GM21723 (cell line): ENCODE results near the gene PLCD1.
"Not testable (repeated sequence)": the region's sequence is repeated elsewhere in the genome, so short reads cannot be mapped to it uniquely, and the experiment has no call there.

ENCODE experiments used
- ATAC-seq: cut with Tn5 transposase; IDR thresholded peaks from one replicate; pipeline ENCODE4 v1.9.1; 2021; ENCODE audit warnings: mild to moderate bottlenecking, moderate library complexity; ENCODE audit not compliant: unreplicated experiment

The PLCD1 gene

DNA sequence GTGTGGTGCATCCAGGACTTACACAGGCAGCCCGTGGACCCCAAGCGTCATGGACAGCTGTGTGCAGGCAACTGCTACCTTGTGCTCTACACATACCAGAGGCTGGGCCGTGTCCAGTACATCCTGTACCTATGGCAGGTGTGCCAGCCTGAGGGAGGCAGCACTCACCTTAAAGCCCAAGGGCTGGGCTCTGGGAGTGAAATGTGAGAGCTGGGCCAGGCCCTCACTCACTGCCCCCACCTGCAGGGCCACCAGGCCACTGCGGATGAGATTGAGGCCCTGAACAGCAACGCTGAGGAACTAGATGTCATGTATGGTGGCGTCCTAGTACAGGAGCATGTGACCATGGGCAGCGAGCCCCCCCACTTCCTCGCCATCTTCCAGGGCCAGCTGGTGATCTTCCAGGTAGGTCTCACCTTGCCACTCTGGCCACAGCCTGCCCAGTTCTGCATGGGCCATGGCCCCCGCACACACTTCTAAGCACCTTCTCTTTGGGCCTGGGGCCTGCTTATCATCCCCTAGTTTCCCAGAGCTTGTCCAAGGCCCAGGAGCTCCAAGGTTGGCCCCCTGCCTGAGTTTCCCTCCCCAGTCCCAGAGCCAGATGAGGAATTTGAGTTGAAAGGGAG, 27.9 kb downstream of the PLCD1 start:
- ATAC-seq = no peak

DNA sequence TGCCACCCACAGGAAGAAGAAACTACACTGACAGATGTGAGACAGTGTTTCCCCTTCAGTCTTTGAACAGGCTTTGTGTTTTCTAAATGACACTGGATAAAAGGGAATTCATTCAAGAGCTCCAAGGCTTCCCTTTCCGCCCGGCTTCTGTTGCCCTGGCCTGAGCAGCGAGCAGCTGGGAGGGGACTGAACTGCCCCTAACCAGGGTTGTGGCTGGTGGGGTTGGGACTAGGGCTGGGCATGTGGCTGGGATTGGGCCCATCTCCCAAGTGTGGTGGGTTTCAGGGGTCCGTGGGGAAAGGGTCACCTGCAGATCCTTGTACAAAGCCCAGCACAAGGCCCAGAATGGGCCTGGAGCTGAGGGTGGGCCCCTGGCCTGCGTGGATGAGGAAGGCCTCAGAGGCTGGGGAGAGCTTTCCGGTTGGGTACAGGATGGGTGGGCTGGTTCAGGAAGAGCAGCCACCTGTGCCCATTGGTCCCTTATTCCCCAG, 28.4 kb downstream of the PLCD1 start:
- no peak for ATAC-seq

DNA sequence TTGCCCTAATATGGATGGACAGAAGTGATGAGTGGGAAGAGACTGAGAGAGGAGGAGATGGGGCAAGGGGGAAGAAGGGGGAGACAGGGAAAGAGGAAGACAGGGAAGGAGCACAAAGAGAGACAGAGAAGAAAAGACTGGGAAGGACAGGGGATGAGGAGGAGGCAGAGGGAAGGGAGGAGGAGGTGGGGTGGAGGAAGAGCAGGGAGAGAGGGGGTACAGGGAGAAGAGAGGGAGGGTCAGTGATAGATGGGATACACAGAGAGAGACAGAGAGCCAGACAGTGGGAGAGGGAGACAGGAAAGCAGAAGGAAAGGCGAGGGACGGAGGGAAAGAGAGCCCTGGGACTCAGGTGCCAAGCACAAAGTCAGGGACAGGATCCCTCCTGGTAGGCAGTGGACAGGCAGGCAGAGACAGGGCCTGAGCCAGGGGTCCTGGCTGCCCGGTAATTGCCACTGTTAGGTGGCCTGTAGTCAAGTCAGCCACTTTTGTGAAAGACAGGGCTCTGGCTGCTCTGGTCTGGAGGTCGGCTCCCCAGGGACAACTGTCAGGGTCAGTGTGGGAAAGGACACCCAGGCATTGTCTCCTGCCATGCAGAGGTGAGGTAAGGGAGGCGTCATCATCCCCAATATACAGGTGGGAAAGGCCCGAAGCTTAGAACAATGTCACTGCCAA, 29.1 kb downstream of the PLCD1 start:
- no peak for ATAC-seq

DNA sequence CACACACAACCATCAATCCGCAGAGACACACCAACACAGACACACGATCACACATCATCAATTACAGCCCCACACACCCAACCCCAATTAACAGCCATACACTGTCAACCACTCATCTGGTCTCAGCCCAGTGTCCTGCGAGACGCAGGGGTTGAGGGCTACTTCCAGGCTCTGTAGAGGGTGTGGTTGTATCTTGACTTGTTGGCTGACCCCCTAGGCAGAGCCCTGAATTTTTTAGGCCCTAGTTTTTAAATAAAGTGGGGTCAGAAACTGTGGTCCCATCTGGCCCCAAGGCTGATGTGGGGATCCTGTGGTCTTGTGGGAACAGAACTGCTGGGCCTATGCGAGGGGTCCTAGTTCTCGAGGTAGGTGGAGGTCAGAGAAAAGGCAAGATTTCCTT, 29.6 kb downstream of the PLCD1 start:
- ATAC-seq = no peak

DNA sequence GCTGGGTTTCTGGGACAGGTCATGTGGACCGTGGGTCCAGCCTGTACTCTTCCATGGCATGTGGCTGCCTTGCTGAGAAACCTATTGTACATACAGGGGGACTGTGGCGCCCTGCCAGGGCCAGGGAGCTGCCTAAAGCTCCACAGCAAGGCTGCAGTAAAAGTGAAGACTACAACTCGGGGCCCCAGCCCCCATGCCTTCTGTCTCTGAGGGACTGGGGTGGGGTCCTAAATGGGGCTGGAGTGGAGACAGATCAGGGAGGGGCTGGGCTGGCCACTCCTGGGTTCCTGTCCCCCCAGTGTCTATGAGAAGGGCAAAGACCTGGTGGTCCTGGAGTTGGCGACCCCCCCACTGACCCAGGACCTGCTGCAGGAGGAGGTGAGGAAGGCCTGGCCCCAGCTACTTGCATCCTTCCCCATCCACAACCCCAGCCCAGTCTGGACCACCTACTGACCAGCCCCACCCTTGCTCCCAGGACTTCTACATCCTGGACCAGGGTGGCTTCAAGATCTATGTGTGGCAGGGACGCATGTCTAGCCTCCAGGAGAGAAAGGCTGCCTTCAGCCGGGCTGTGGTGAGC, 31.6 kb downstream of the PLCD1 start:
- ATAC-seq = no peak

DNA sequence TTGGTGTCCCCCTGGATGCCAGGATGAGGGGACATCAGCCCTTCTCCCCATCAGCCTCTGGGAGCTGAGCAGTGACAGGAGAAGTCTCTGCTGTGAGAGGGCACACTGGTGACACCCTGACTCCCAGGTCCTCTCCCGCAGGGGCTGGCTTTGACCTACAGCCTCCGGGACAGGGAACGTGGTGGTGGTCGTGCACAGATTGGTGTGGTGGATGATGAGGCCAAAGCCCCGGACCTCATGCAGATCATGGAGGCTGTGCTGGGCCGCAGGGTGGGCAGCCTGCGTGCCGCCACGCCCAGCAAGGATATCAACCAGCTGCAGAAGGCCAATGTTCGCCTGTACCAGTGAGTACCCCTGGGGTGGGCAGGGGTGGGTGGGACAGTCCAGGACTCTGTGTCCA, 32.1 kb downstream of the PLCD1 start:
- no peak for ATAC-seq

DNA sequence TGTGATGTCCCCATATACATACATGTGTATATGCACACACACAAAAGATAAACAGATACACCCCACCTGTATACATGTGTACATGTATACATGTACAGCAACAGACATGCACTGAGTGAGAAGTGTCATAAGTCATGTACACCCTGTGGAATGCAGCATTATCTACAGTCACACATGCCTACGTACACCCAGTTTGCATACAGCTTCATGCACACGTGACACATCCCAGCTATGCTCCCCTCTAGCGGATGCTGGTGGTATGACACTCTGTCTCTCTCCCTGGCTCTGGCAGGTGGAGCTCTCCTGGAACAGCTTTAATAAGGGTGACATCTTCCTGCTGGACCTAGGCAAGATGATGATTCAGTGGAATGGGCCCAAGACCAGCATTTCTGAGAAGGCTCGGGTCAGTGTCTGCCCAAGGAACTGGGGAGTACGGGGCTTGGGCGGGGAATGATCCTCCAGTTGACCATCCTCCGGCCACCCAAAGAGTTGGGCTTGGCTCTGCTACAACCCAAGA, 32.6 kb downstream of the PLCD1 start:
- peak; percentile 58 for ATAC-seq

DNA sequence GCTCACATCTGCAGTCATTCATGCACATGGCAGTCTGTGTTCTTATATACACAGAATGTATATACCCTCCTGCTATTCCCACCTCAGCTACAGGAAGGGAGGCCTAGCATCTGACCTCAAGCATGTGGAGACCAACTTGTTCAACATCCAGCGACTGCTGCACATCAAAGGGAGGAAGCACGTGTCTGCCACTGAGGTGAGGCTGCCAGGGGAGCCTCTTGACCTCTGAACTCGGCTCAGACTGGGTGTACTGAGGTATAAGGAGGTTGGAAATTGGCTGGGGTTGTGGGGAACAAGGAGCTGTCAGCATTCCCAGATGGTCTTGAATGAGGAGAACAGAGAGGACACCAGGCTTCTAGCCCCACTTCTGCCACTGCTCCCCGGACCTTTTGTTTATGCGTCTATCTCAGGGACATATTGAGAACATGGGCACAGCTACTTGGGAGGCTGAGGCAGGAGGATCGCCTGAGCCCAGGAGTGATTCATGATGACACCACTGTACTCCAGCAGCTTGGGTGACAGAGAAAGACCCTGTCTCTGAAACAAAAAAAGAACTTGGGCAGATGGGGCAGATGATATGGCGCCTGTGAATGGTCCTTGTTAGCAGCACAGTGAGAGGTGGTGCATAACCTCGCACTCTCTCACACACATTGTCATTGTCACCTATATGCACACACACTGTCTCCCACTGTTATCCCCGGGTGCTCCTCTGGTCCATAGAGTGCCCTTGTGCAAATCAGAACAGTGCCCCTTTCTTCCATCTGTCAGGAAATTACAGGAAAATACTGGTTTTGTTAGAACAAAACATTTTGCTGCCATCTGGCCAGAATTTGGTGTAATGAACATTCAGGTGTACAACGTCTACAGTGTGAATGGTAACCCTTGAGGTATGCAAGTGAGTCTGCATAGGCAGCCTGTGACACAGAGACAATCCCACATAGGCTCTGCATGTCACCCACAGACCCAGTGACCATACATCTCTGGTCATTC, 33.5 kb downstream of the PLCD1 start:
- ATAC-seq = no peak

DNA sequence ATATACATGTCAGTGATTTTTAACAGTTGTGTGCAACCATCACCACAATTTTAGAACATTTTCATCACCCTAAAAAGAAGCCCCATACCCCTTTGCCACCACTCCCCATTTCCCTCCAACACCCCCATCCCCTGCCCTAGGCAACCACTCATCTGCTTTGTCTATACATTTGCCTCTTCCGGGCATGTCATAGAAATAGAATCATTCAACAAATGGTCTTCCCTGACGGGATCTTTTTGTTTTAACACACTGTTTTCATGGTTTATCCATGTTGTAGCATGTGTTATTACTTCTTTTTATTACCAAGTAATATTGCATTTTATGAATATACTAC, 34.8 kb downstream of the PLCD1 start:
- ATAC-seq = no peak

DNA sequence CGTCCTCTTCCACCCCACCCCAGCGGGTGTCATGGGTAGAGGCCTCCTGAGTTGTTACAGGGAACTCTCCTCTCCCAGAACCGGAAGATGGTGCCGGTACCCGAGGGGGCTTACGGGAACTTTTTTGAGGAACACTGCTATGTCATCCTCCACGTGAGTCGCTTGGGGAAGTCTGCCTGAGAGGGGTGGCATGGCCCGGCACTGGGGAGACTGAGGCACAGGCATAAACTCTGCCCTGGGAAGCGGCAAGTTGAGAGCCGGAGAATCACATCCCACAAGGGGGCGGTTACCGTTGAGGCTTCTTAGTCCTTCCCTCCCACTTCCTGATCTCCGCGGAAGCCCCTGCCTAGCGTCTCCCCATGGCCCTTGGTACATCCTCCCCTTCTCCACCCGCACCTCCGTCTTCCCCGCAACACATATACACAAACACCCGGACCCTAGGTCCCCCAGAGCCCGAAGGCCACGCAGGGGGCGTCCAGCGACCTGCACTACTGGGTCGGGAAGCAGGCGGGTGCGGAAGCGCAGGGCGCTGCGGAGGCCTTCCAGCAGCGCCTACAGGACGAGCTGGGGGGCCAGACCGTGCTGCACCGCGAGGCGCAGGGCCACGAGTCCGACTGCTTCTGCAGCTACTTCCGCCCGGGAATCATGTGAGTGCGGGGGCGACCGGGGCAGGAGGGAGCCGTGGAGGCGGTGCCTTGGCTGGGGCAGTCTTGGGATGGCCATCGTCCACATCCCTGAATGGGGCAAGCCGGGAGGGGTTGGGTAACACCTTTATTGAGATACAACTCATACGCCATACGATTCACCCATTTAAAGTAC, 35.4 kb downstream of the PLCD1 start:
- peak; percentile 67 for ATAC-seq

DNA sequence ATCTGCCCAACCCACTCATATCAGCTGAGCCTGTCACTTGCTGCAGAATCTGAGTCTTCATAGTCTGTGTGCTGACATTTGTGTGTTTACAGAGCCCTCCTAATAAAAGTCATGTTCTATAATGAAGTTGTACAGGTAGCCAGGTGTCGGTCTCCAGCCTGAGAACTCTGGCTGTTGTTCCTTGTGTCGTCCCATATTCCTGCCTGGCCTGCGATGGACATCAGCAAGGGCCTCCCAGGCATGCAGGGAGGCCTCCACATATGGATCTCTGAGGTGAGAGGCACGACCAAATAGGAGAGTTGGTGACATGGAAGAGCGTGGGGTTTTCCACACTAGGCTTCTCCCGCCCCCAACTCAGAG, 36.0 kb downstream of the PLCD1 start:
- ATAC-seq = no peak

DNA sequence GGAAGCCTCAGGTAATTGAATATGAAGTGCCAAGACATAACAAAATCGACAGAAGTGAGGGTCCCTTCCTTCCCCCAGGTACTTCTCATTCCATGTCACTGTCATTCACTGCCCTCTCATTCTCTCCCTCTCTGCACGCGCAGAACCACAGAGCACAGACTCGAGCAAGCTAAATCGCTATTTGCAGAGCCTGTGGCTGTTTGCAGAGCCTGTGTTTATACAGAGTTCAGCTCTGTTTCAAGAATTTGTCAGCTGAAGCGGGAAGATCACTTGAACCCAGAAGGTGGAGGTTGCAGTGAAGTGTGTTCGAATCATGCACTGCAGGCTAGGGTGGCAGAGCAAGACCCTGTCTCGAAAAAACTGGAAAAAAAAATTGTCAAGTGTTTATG, 36.4 kb downstream of the PLCD1 start:
- ATAC-seq = no peak

DNA sequence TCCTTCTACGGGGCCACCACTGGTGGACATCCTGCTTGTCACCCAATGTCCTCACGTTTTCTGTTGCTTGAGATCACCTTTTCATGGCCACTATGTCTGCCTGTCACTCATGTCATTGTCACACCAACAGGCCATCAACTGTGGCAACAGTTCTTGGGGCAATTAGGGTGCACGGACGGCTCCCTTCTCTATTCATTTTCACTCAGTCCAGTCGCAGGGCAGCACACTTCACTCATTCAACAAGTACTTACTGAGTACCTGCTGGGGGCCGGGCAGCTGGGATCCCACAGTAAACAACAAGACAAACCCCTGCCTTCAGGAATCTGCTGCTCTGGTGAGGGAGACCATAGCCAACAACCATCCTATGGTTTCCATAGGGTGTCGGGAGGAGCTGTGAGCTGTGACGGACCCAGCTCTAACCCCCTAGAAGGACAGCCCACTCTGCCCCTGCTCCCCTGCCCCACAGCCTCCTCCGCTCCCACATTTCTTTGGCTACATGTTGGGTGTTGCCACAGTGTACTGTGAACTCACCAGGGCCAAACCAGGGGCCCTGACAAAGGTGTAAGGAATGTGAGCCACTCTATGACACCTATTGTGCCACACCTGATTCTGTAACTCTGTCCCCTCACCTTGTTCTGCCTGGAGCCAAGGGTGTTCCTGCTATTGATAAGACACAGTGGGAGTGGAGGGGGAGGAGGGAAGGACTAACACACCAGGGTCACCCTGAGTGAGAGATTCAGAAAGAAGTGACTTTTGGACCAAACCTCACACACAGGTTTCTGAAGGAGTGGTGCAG, 37.0 kb downstream of the PLCD1 start:
- no peak for ATAC-seq

DNA sequence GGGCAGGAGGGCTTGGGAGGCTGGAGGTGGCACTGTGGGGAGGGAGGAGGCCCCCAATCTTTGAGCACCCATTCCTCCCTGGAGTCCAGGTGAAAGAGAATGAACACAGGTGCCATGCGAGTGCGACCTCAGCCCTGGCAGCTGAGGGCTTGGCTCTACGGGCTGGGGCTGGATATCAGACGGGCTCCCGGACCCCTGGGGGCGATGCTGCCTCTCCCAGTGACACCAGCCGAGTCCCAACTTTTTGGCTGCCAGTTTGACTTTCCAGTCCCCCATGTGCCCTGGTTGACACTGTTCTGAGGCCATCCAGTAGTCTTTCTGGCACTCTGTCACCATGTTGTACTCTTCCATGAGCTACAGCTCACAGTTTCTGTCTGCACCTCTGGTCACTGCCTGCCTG, 37.6 kb downstream of the PLCD1 start:
- ATAC-seq = no peak

DNA sequence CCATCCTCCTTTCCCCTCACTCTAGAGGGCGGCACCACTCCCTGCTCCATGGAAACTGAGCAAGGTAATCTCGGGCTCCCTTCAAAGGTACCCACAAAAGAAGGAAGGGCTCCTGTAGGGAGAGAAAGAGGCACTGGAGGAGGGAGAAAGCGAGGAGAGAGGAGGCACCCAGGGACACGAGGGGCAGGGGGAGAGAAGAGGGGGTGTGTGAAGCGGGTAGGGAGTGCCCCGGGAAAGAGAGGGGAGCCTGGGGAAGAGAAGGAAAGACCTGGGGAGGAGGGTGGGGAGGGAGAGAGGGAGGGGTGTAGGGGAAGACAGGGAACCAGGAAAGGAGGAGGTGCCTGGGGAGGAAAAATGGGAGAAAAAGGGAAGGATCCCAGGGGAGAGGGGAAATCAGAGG, 38.3 kb downstream of the PLCD1 start:
- ATAC-seq = no peak

DNA sequence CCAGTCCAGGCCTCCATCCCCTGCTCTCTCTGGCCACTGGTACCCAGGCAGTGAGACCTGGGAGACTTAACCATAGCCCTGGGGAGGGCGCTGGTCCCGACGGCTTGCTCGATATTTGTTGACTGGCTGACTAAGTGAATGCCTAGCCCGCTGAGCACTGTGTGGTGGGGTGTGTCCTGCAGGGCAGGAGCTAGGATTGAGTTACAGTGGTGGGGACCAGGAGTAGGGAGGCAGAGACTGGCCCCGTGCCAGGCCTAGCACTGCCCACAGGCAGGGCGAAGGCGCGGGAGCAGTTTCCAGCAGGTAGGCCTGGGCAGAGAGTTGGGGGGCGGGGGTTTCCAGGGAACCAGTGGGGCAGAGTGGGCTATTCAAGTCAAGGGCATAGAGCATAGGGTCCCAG, 38.9 kb downstream of the PLCD1 start, which contains the start of gene VILL:
VILL (plus strand) TSS at position 260 of the 400 bp plus-strand sequence. CDS start 2,887 bp downstream, outside the sequence.
- no peak for ATAC-seq

DNA sequence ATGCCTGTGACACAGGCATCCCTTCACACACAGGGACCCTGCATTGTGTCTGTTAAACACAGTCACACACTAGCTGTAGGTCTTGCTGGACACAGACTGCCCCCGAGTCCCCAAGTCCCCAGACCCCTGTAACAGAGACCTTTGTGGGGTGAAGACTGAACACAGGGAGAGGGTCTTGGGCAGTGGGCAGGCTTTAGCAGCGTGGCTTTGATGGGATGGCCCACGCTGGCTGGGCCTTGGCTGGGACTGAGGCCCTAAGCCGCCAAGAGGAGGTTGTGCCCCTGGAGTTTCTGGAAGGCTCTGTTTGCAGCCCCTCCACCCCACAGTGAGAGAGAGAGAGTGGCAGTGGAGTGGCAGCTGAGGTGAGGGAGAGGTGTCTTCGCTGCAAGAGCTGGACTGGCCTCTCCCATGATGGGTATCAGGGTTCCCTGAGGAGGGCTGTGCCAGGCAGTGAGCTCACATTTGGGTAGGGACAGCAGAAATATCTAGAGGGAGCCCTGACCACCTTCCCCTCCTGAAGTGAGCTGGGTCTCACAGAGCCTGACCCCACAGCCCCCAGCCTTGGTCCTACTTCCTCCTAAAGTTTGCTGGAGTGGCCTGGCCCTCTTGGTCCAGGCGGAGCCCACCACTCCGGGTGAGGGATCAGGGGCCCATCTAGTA, 39.5 kb downstream of the PLCD1 start:
- ATAC-seq = no peak

DNA sequence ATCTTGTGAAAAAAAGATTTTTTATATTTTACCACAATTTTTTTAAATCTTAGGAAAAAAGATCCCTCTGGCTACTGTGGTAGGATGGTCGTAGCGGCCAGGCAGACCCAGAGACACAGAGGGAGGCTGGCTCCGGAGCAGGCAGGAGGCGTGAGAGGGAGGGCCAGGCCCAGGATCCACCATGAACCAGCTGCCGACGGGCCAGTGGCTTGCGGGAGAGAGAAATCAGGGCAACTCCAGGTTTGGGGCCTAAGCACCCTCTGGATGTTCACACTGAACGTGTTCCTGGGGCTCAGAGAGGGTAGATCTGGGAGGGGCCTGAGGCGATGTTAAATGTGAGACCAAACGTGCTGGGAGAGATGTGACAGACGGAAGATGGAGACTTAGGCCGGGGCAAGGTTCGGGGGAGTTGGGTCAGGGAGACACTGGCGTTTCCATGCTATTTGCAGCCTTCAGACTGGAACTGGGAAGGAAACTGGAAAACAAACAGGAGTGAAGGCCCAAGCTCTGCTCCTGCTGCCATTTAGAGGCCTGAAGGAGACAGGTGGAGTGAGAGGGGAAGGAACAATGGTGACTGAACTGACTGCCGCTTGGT, 40.4 kb downstream of the PLCD1 start:
- no peak for ATAC-seq

DNA sequence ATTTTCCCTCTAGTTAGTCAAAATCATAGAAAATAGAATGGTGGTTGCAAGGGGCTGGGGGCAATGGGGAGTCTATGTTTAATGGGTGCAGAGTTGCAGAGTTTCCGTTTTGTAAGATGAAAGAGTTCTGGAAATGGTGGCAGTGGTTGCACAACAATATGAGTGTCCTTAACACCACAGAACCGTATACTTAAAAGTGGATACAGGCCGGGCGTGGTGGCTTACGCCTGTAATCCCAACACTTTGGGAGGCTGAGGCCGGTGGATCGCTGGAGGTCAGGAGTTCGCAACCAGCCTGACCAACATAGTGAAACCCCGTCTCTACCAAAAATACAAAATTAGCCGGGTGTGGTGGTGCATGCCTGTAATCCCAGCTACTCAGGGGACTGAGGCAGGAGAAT, 41.1 kb downstream of the PLCD1 start:
- not testable (repeated sequence) for ATAC-seq
